Activated CD8-positive, alpha-beta memory T cell treated with anti-CD3 and anti-CD28 coated beads, Interleukin-2, amount 50 U/mL, for 4 hours (primary cell): ENCODE measurements around the gene NCKAP5.

Experiments
- DNase-seq: peaks from one replicate; pipeline ENCODE4 v3.0.0-alpha.2; 2020

NCKAP5 gene

GRCh38 chr2:133573491-133574162 lies 5.4 kb upstream of the NCKAP5 start:
- DNase-seq = no peak

- no peak for DNase-seq
Observed at GRCh38 chr2:133571249-133571648, 3.0 kb upstream of the NCKAP5 start.

GRCh38 chr2:133570542-133570941 lies 2.3 kb upstream of the NCKAP5 start:
- no peak for DNase-seq

GRCh38 chr2:133569286-133569830 lies 1.1 kb upstream of the NCKAP5 start:
- DNase-seq = no peak

GRCh38 chr2:133568598-133568997 lies 335 bp upstream of the NCKAP5 start:
- no peak for DNase-seq

- DNase-seq = no peak
Observed at GRCh38 chr2:133562558-133562957, 5.7 kb downstream of the NCKAP5 start.

- DNase-seq = no peak
Observed at GRCh38 chr2:133561045-133561852, 7.0 kb downstream of the NCKAP5 start.

GRCh38 chr2:133557614-133558013 lies 10.6 kb downstream of the NCKAP5 start:
- DNase-seq = no peak

- DNase-seq = no peak
Observed at GRCh38 chr2:133553838-133554408, 14.3 kb downstream of the NCKAP5 start.

GRCh38 chr2:133553251-133553650 lies 15.0 kb downstream of the NCKAP5 start:
- DNase-seq = no peak

- DNase-seq = no peak
Observed at GRCh38 chr2:133552821-133553220, 15.4 kb downstream of the NCKAP5 start.

- no peak for DNase-seq
Observed at GRCh38 chr2:133541797-133542196, 26.5 kb downstream of the NCKAP5 start.

GRCh38 chr2:133541376-133541775 lies 26.9 kb downstream of the NCKAP5 start:
- no peak for DNase-seq

GRCh38 chr2:133532919-133533318 lies 35.3 kb downstream of the NCKAP5 start:
- DNase-seq = no peak

GRCh38 chr2:133531382-133531781 lies 36.9 kb downstream of the NCKAP5 start:
- DNase-seq = no peak

GRCh38 chr2:133530645-133531044 lies 37.6 kb downstream of the NCKAP5 start:
- DNase-seq = no peak

- no peak for DNase-seq
Observed at GRCh38 chr2:133526530-133527300, 41.5 kb downstream of the NCKAP5 start.

GRCh38 chr2:133525613-133526529 lies 42.4 kb downstream of the NCKAP5 start:
- no peak for DNase-seq

- no peak for DNase-seq
Observed at GRCh38 chr2:133525090-133525489, 43.2 kb downstream of the NCKAP5 start.

- DNase-seq = no peak
Observed at GRCh38 chr2:133523406-133523805, 44.9 kb downstream of the NCKAP5 start.

- DNase-seq = no peak
Observed at GRCh38 chr2:133522204-133522603, 46.1 kb downstream of the NCKAP5 start.
